Neural cell (in vitro differentiated cells): ENCODE measurements around the gene DOCK8.

Experiments
- CTCF ChIP-seq: fragments of 450-650 bp; IDR thresholded peaks from 2 replicates; pipeline ENCODE4 v1.5.1; 2014; ENCODE audit warnings: antibody characterized with exemption, mild to moderate bottlenecking, moderate library complexity; ENCODE audit not compliant: poor library complexity, severe bottlenecking
- EP300 ChIP-seq: fragments of 450-650 bp; conservative IDR thresholded peaks from 2 replicates; pipeline ENCODE4 v1.6.1; 2014; ENCODE audit warnings: antibody characterized with exemption, mild to moderate bottlenecking, moderate library complexity; ENCODE audit not compliant: poor library complexity, severe bottlenecking
- EZH2 ChIP-seq: fragments of 200-600, 300-800 bp; shearing (Covaris generic), sonication (generic); IDR thresholded peaks from 2 replicates; pipeline ENCODE4 v1.6.1; 2014; ENCODE audit warnings: antibody characterized with exemption, low read length, borderline replicate concordance, mild to moderate bottlenecking; ENCODE audit not compliant: insufficient read depth, poor library complexity, severe bottlenecking
- MXI1 ChIP-seq: fragments of 450-650 bp; conservative IDR thresholded peaks from 2 replicates; pipeline ENCODE4 v1.6.1; 2014; ENCODE audit warnings: antibody characterized with exemption, mild to moderate bottlenecking; ENCODE audit not compliant: poor library complexity, severe bottlenecking
- POLR2AphosphoS5 ChIP-seq: IDR thresholded peaks from 2 replicates; pipeline ENCODE4 v1.6.1; 2012
- RAD21 ChIP-seq: fragments of 450-650 bp; conservative IDR thresholded peaks from 2 replicates; pipeline ENCODE4 v1.6.1; 2014; ENCODE audit warnings: antibody characterized with exemption, mild to moderate bottlenecking, moderate library complexity
- REST ChIP-seq: IDR thresholded peaks from 2 replicates; pipeline ENCODE4 v1.6.1; 2012; ENCODE audit warnings: borderline replicate concordance
- TAF1 ChIP-seq: IDR thresholded peaks from 2 replicates; pipeline ENCODE4 v1.6.1; 2012; ENCODE audit warnings: low read depth

- no peak for TF ChIP-seq CTCF
- no peak for TF ChIP-seq EZH2
- TF ChIP-seq TAF1, result no peak
- no peak for TF ChIP-seq REST
- TF ChIP-seq MXI1, result no peak
- no peak for TF ChIP-seq EP300
- TF ChIP-seq POLR2AphosphoS5, result no peak
- TF ChIP-seq RAD21, result no peak
Measured at GRCh38 chr9:366620-367019, 152.0 kb downstream of the DOCK8 start.
